K562 (cell line): Measurements from ENCODE around the gene COX6A2.

Source experiments
- ATF3 ChIP-seq, 2 experiments: fragments of 450-650 bp in 1 of 2; sonication (generic) in 1 of 2; formaldehyde crosslinking in 1 of 2; IDR thresholded peaks in 1 of 2; conservative IDR thresholded peaks in 1 of 2; 2 replicates each; pipeline versions ENCODE4 v1.6.1 to v1.8.1; 2016 to 2023; ENCODE audit warnings: mild to moderate bottlenecking in 2 of 2, moderate library complexity in 2 of 2, inconsistent platforms in 1 of 2, missing genetic modification reagents in 1 of 2
- CREB1 ChIP-seq, 2 experiments: sonication (generic) in 1 of 2; formaldehyde crosslinking in 1 of 2; IDR thresholded peaks; 2 replicates each; pipeline versions ENCODE4 v1.6.1 to v1.8.0; 2012 to 2022; ENCODE audit warnings: inconsistent platforms in 1 of 2, mild to moderate bottlenecking in 1 of 2, missing genetic modification reagents in 1 of 2, moderate library complexity in 1 of 2
- ELK1 ChIP-seq: sonication (generic); formaldehyde crosslinking; IDR thresholded peaks from 2 replicates; pipeline ENCODE4 v1.8.1; 2022; ENCODE audit warnings: missing genetic modification reagents
- YY1 ChIP-seq, 3 experiments: IDR thresholded peaks; 2 replicates each; pipeline ENCODE4 v1.6.1; 2011; ENCODE audit warnings: low read length in 2 of 3, mild to moderate bottlenecking in 2 of 3, moderate library complexity in 2 of 3, borderline replicate concordance in 1 of 3, control low read depth in 1 of 3, low read depth in 1 of 3; ENCODE audit not compliant: insufficient read depth in 3 of 3, insufficient replicate concordance in 2 of 3, control insufficient read depth in 1 of 3, insufficient read length in 1 of 3; ENCODE audit errors: extremely low read depth in 1 of 3

- TF ChIP-seq CREB1 (IDR thresholded peaks at IDR 0.05) (no peak), CREB1 (CRISPR knock-in tag; IDR thresholded peaks at IDR 0.05) (no peak), ELK1 (CRISPR knock-in tag) (no peak), ATF3 (IDR thresholded peaks at IDR 0.05) (no peak), ATF3 (CRISPR knock-in tag; conservative IDR thresholded peaks at IDR 0.05) (no peak), YY1 (IDR thresholded peaks at IDR 0.05; ENCODE audit: borderline replicate concordance in 1 of 3, control insufficient read depth in 1 of 3, extremely low read depth in 1 of 3, insufficient read depth in 3 of 3, insufficient read length in 1 of 3, insufficient replicate concordance in 2 of 3, low read depth in 1 of 3, low read length in 2 of 3) (no peak)
Observed at GRCh38 chr16:31471875-31472708, 43.9 kb upstream of the COX6A2 start, which contains the start of gene TGFB1I1.
